Mucosa of stomach (tissue), 1 donor: ENCODE results near the gene CAP1.

Source experiments
- H3K27me3 ChIP-seq: one replicate; pipeline ENCODE4 v1.7.0; 2013; ENCODE audit warnings: mild to moderate bottlenecking, low read length; ENCODE audit not compliant: control insufficient read depth, insufficient read depth
- H3K36me3 ChIP-seq: one replicate; pipeline ENCODE4 v1.7.0; 2013; ENCODE audit warnings: low read length; ENCODE audit not compliant: control insufficient read depth, insufficient read depth
- H3K4me1 ChIP-seq: one replicate; pipeline ENCODE4 v1.7.0; 2013; ENCODE audit warnings: mild to moderate bottlenecking, low read length; ENCODE audit not compliant: control insufficient read depth, insufficient read depth
- H3K4me3 ChIP-seq: one replicate; pipeline ENCODE4 v1.7.0; 2013; ENCODE audit warnings: low read length
- H3K9ac ChIP-seq: one replicate; pipeline ENCODE4 v1.7.0; 2013; ENCODE audit warnings: mild to moderate bottlenecking, low read length, moderate library complexity
- H3K9me3 ChIP-seq: one replicate; pipeline ENCODE4 v1.7.0; 2013; ENCODE audit warnings: mild to moderate bottlenecking, low read length, moderate library complexity; ENCODE audit not compliant: control insufficient read depth
- donor health status: Pancreatic carcinoma.

The CAP1 gene

DNA sequence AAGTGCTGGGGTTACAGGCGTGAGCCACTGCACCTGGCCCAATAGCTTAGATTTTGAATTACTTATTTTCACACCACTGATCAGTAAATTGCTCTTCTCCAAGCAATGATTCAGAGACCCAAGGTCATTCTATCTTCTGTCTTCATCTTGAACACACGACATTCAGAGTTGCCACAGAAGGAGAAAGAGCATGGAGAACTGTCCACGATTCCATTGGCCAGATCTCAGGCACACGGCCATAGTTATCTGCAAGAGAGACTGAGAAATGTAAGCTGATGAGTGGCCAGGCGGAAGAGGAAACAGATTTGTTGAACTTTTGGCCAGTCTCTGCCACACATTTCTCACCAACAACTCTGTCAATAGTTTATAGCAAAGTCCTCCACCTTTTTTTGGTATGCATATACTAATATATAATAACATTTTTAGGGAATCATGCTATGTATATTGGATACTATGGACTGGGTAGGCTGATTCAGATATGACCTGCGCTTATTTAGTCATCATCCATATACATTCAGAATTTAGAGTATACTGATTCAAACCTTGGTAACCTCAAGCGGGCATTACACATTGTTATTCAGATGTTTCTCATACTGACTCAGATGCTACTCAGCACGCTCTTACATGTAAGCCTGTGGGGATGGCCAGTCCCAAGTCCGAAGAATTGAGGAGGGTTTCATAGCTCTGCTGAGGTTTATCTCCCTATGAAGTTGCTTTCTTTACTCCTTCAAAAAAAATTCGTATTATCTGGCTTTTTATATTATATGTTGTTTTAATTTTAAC lies 25.5 kb upstream of the CAP1 start:
- no peaks in the 10 kb centered on the region for H3K9me3 ChIP-seq
- H3K9ac ChIP-seq: no peak overlapping the region
- H3K4me1 ChIP-seq: no peaks in the 10 kb centered on the region
- H3K27me3 ChIP-seq: no peaks in the 10 kb centered on the region
- no peak overlapping the region for H3K4me3 ChIP-seq
- H3K36me3 ChIP-seq: no peaks in the 10 kb centered on the region

DNA sequence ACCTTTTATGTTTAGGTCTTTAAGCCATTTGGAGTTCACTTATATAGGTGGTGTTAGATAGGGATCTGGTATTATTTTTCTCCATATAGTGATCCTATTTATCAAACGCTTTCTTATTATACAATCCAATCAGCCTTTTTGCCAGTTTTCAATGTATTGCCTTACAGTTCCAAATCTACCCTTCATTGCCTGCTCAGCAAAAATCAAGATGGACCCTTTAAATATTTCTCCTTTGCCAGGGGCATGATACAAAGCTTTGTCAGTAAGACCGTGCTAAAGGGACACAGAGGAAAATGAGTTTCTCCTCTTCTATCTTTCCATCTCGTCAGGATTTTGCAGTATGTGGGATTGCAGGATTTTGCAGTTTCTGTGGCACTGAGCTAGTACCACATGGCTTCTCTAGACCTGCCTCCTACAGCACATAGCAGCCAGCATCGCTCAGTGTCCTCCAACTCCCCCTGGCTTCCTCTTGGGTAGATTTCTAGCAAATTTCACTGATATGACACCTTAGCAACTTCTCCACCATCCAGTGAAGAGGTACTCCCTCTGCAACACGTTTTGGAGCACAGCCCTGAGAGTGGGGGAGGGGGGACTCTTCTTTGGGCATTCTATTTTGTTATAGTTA lies 22.5 kb upstream of the CAP1 start:
- H3K9me3 ChIP-seq: no peaks in the 10 kb centered on the region
- H3K4me1 ChIP-seq: no peaks in the 10 kb centered on the region
- H3K4me3 ChIP-seq: no peak overlapping the region
- H3K9ac ChIP-seq: no peak overlapping the region
- no peaks in the 10 kb centered on the region for H3K36me3 ChIP-seq
- no peaks in the 10 kb centered on the region for H3K27me3 ChIP-seq

DNA sequence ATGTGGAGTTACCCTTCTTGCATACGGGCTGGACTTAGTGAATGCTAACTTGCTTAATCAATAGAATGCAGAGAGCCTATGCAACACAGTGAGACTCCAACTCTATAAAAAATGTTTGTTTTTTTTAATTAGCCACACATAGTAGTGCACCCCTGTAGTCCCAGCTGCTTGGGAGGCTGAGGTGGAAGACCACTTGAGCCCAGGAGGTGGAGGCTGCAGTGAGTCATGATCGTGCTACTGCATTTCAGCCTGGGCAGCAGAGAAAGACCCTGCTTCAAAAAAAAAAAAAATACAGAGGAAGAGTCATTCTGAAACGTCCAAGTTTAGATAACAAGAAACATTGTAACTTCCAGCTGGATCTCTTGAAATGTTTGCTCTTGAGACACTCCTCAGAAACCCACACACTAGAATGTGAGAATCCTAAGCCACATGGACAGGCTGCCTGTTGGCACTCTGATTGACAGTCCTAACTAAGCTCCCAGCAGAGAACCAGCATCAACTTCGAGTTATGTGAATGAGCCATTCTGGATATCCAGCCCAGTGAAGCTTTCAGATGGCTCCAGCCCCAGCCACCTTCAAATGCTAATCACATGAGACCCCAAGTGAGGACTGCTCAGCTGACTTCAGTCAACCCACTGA lies 20.0 kb upstream of the CAP1 start:
- no peaks in the 10 kb centered on the region for H3K4me1 ChIP-seq

DNA sequence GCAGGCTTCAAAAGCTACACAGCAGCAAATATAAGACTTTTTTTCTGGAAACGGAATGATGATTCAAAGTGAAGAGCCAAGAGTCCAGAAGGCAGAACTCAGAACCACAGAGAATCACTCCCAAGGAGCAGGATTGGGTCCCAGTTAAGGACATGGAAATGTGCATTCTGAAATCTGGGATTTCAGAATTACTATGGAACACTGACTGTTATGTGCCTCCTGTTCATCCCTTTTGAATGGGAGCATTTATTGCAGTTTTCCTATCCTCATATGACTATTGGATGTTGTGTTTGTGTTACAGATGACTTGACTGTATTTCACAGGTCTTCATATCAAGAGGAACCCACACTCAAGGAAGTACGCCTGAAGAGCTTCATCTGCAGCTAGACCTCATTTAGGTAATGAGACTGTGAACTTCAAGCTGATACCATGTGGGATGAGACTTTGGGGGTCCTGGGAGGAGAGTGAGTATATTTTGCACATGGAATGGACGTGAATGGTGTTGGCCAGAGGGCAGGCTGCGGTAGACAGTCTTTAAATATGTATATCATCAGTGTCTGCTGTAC lies 17.1 kb upstream of the CAP1 start:
- Histone ChIP-seq H3K4me3 (no peak overlapping the region), H3K9ac (no peak overlapping the region), H3K4me1 (no peaks in the 10 kb centered on the region), H3K36me3 (no peaks in the 10 kb centered on the region), H3K9me3 (no peaks in the 10 kb centered on the region), H3K27me3 (no peaks in the 10 kb centered on the region)

More for the DNA sequence above, 20.0 kb upstream of the CAP1 start:
- Histone ChIP-seq H3K9me3 (no peaks in the 10 kb centered on the region), H3K36me3 (no peaks in the 10 kb centered on the region), H3K4me3 (no peak overlapping the region), H3K9ac (no peak overlapping the region), H3K27me3 (no peaks in the 10 kb centered on the region)

DNA sequence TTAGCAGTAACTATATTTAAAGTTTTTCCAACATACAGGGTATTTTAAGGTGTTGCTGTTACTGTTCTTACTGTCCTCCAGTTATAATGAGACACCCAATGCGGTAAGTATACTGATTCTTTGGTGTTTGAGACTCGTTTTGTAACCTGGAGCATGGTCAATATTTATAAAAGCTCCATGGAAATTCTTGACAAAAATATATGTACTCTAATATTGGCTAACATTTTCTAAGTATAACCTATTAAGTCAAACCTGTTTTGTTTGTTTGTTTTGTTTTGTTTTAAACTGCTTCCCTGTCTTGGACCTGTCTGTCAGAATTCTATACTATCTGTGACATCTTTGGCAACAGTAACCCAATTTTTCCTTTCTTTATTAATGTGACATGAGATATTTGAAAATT lies 15.9 kb upstream of the CAP1 start:
- Histone ChIP-seq H3K4me3 (no peak overlapping the region), H3K36me3 (no peaks in the 10 kb centered on the region), H3K27me3 (no peaks in the 10 kb centered on the region), H3K9me3 (no peaks in the 10 kb centered on the region), H3K9ac (no peak overlapping the region), H3K4me1 (peaks cover 6% of the 10 kb centered on the region)

DNA sequence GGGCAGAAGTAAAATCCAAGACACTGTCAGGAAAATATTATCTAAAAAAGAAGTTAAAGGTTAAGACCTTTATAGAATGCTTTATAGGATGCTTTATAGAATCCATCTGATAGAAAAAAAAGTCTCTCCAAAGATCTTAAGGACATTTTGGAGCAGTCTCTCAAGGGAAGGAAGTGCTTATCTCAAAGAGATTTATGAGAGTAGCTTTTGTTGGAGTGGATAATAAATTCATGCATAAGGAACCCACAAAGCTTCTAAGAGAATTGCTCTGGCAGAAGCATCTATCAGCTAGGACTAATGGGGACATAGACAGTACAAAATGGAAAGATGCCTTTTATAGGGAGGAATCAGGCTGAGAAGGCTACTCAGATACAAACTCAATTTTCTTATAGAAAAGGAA lies 12.9 kb upstream of the CAP1 start:
- Histone ChIP-seq H3K27me3 (no peaks in the 10 kb centered on the region), H3K9me3 (no peaks in the 10 kb centered on the region), H3K36me3 (no peaks in the 10 kb centered on the region), H3K4me3 (no peak overlapping the region), H3K4me1 (peaks cover 6% of the 10 kb centered on the region), H3K9ac (no peak overlapping the region)

DNA sequence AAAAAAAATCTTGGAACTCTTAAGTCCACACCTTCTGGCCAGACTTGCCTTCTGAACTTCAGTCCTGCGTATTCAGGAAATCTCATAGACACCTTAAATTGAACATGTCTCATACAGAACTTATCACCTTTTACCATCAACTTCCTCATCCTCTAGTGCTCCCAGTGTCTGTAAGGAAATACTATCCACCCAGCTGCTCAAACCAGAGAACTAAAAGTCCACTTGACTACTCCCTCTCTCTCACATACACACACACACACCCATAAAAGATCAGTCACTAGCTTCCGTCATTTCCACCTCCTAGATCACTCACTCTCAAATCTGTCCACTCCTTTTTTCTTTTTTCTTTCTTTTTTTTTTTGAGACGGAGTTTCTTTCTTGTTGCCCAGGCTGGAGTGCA lies 10.9 kb upstream of the CAP1 start:
- no peaks in the 10 kb centered on the region for H3K36me3 ChIP-seq
- H3K27me3 ChIP-seq: no peaks in the 10 kb centered on the region
- H3K9me3 ChIP-seq: no peaks in the 10 kb centered on the region
- no peak overlapping the region for H3K9ac ChIP-seq
- H3K4me1 ChIP-seq: peaks cover 6% of the 10 kb centered on the region
- H3K4me3 ChIP-seq: no peak overlapping the region

DNA sequence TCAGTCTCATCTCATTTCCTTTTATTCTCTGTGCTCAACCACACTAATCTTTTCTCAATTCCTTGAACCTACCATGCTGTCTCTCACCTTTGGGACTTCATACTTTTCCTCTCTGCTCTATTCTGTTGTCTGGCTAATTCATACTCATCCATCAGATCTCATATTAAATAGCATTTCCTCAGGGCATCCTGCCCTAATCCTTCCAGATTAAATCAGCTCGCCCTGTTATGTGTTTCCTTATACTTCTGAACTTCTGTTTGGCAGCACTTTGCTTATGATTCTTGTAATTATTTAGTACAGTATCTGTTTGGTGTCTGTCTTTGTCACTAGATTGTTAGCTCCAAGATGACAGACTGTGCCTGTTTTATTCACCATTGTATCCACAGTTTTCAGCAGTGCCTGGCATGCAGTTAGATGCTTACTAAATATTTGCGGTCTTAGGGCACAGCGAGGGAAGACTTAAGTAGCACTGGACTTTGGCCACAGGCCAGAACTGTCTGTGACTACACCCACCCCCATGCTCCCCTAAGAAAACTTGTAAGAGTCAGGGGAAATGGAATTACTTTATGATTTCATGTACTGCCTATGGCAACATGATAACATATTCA lies 9.9 kb upstream of the CAP1 start:
- Histone ChIP-seq H3K36me3 (no peaks in the 10 kb centered on the region), H3K4me1 (peaks cover 10% of the 10 kb centered on the region), H3K4me3 (no peak overlapping the region), H3K9ac (no peak overlapping the region), H3K9me3 (no peaks in the 10 kb centered on the region), H3K27me3 (no peaks in the 10 kb centered on the region)

DNA sequence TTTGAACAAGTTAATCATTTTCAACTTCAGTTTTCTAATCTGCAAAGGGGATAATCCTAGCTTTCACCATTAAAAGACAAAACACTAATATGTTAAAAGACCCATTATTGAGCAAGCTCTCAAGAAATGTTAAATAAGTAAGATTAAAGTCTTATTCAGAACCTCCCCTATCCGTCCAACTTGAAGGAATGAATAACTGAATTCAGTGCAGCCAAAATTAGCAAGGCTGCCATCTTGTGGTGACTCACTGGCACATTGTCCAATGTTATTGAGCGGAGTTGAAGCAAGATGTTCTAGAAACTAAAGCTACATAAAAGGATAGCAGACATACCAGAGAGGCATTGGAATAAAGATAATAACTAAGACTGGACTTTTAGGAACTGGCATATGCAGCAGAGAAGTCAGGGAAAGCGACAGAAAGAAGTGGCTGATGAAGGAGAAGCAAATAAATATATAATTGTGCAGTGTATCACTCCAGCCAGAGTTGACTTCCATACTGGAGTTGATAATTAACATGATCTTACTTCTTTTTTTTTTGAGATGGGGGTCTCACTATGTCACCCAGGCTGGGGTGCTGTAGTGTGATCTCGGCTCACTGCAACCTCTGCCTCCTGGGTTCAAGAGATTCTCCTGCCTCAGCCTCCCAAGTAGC lies 8.2 kb upstream of the CAP1 start:
- Histone ChIP-seq H3K4me3 (no peak overlapping the region), H3K36me3 (no peaks in the 10 kb centered on the region), H3K9ac (no peak overlapping the region), H3K4me1 (peaks cover 18% of the 10 kb centered on the region), H3K27me3 (no peaks in the 10 kb centered on the region), H3K9me3 (no peaks in the 10 kb centered on the region)

DNA sequence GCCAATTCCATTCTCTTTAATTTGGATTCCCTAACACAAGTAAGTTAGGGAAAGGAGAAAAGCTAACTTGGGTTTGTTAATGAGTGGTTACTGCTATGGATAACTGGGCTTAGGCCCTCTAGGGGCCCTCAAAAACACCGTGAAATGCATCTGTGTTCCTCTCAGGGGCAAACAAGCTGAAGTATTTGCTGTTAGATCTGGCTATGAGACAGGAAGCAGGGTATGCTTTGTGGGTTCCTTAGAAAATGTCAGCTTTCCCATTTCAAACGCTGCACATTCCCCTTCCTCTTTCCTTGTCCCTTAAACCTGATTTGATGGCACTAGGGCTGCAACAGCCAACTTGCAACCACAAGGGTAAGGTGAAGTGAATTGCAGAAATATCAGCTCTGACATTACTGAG lies 5.7 kb upstream of the CAP1 start:
- Histone ChIP-seq H3K4me3 (no peak overlapping the region), H3K27me3 (no peaks in the 10 kb centered on the region), H3K36me3 (no peaks in the 10 kb centered on the region), H3K9ac (no peak overlapping the region), H3K9me3 (no peaks in the 10 kb centered on the region), H3K4me1 (peaks cover 18% of the 10 kb centered on the region)

DNA sequence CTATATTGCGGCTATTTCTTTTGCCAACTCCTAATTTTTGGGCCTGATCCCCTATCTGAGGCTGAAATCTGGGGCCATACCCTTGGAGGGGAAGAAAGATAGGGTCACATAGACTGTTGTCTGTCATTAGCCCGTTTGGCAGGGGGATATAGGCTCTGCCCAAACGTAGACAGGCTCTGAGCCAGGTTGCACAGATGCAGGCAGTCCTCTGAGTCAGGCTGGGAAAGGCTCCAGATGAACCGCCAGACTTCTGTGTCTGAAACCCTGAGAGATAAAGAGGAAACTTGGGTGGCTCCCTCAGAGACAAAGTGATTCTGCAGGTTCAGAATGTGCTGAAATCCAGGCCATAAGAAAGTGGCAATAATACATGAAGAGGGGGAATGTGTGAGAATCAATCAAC lies 4.0 kb upstream of the CAP1 start:
- Histone ChIP-seq H3K9ac (no peak overlapping the region), H3K4me3 (no peak overlapping the region), H3K36me3 (no peaks in the 10 kb centered on the region), H3K4me1 (peaks cover 18% of the 10 kb centered on the region), H3K27me3 (no peaks in the 10 kb centered on the region), H3K9me3 (no peaks in the 10 kb centered on the region)
